Lower leg skin (tissue), 3 donors: ENCODE measurements around the gene HINFP.

Experiments
- CTCF ChIP-seq, 3 donors: fragments of 450-650 bp; IDR thresholded peaks; one replicate each; pipeline ENCODE4 v1.5.1; 2016; ENCODE audit warnings: antibody characterized with exemption in 3 of 3, mild to moderate bottlenecking in 3 of 3, moderate library complexity in 2 of 3
- POLR2A ChIP-seq, 2 donors: fragments of 450-650 bp; IDR thresholded peaks; one replicate each; pipeline ENCODE4 v1.6.1; 2016 to 2017; ENCODE audit warnings: antibody characterized with exemption in 2 of 2, mild to moderate bottlenecking in 1 of 2, moderate library complexity in 1 of 2

GRCh38 chr11:119180729-119181676, 59.6 kb downstream of the HINFP start:
- TF ChIP-seq CTCF (IDR thresholded peaks at IDR 0.05) (no peak), POLR2A (IDR thresholded peaks at IDR 0.05) (no peak)
